ENCODE measurements around the gene MRPL54.
"Not testable (repeated sequence)": the region's sequence is repeated elsewhere in the genome, so short reads cannot be mapped to it uniquely, and the experiment has no call there.

The MRPL54 gene

DNA sequence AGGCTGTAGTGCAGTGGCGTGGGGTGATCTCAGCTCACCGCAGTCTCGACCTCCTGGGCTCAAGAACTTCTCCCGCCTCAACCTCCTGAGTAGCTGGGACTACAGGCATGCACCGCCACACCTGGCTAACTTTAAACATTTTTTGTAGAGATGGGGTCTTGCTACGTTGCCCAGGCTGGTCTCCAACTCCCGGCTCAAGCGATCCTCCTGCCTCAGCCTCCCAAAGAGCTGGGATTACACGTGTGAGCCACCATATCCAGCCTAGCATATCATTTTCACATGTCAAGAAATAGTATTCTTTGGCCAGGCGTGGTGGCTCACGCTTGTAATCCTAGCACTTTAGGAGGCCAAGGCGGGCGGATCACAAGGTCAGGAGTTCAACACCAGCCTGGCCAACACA, 4.2 kb upstream of the MRPL54 start:
- H3K27me3 ChIP-seq (ENCODE audit: control insufficient read depth, insufficient read depth, low read length, poor library complexity, severe bottlenecking); H3K9me3 ChIP-seq (ENCODE audit: control insufficient read depth, low read length); H3K36me3 ChIP-seq (ENCODE audit: control insufficient read depth, insufficient read depth, low read length); H3K4me1 ChIP-seq (ENCODE audit: control insufficient read depth, insufficient read depth, low read length); H3K4me3 ChIP-seq (ENCODE audit: insufficient read depth, low read depth, low read length); H3K27ac ChIP-seq (ENCODE audit: insufficient read depth, low read depth, low read length, poor library complexity, severe bottlenecking): not testable (repeated sequence)
- 91 to 95% methylated on average over 13 of the region's 13 CpGs for WGBS, 2 experiments

DNA sequence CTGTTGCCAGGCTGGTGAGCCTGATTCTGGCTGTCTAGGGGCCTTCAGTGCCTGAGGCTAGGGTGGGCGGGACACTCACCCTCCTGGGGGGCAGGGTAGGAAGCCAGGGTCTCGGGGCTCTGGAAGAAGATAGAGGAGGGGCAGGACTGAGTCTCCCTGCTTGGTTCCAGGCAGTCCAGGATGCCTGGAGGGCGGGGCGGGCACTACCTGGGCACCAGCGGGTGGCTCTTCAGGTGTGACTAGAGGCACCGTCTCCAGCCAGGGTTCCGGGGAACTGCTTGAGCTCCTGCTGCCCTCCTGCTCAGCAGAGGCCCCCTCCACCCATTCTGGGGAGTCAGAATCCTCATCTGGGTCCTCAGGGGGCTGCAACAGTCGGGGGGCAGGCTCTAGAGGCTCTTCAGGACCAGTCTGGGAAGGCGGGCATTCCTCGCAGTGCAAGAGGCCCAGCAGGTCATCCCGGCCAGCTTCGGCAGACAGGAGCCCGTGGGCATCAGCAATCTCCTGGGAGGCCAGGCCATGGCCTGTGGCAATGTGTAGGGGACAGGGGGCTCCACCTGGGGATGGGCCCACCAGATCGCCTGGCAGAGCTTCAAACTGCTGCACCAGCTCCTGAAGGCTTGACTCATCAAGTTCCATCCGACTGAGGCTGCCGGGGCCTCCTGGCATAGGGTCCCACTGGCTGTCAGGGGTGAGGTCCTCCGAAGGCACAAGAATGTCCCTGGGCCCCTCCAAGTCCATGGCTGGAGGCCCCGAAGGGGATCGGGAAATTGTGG, 2.8 kb upstream of the MRPL54 start:
- Histone ChIP-seq H3K4me3 (ENCODE audit: insufficient read depth, low read depth, low read length) (no peak overlapping the region), H3K36me3 (ENCODE audit: control insufficient read depth, insufficient read depth, low read length) (peaks cover 5% of the 10 kb centered on the region), H3K9me3 (ENCODE audit: control insufficient read depth, low read length) (no peaks in the 10 kb centered on the region), H3K27me3 (ENCODE audit: control insufficient read depth, insufficient read depth, low read length, poor library complexity, severe bottlenecking) (no peaks in the 10 kb centered on the region), H3K27ac (ENCODE audit: insufficient read depth, low read depth, low read length, poor library complexity, severe bottlenecking) (no peak overlapping the region), H3K4me1 (ENCODE audit: control insufficient read depth, insufficient read depth, low read length) (no peaks in the 10 kb centered on the region)
- 94 to 95% methylated on average over 19 of the region's 19 CpGs for WGBS, 2 experiments

DNA sequence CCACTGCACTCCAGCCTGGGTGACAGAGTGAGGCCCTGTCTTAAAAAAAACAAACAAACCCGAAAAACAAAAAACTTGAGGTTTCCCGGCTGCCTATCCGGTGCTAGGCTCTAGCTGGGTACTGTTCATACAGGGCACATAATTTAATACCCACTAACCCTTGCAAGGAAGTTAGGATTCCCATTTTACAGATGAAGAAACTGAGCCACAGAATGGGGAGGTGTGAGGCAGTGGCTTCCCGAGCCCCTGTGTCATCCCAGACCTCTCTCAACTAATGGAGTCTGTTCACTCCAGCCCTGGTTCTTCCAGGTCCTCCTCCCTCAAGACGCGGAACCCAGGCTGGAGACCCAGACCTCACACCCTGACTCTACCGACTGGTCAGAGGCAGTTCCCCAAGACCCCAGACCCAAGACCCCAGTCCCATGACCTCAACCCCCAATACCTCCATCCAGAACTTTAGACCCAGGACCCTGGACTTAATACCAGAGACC, 1.6 kb upstream of the MRPL54 start:
- Histone ChIP-seq H3K27ac (ENCODE audit: insufficient read depth, low read depth, low read length, poor library complexity, severe bottlenecking) (no peak overlapping the region), H3K36me3 (ENCODE audit: control insufficient read depth, insufficient read depth, low read length) (peaks cover 5% of the 10 kb centered on the region), H3K4me1 (ENCODE audit: control insufficient read depth, insufficient read depth, low read length) (no peaks in the 10 kb centered on the region), H3K27me3 (ENCODE audit: control insufficient read depth, insufficient read depth, low read length, poor library complexity, severe bottlenecking) (no peaks in the 10 kb centered on the region), H3K4me3 (ENCODE audit: insufficient read depth, low read depth, low read length) (peak overlapping the region; percentile 49), H3K9me3 (ENCODE audit: control insufficient read depth, low read length) (no peaks in the 10 kb centered on the region)
- WGBS, 2 experiments, result 52% methylated on average over 7 of the region's 7 CpGs

DNA sequence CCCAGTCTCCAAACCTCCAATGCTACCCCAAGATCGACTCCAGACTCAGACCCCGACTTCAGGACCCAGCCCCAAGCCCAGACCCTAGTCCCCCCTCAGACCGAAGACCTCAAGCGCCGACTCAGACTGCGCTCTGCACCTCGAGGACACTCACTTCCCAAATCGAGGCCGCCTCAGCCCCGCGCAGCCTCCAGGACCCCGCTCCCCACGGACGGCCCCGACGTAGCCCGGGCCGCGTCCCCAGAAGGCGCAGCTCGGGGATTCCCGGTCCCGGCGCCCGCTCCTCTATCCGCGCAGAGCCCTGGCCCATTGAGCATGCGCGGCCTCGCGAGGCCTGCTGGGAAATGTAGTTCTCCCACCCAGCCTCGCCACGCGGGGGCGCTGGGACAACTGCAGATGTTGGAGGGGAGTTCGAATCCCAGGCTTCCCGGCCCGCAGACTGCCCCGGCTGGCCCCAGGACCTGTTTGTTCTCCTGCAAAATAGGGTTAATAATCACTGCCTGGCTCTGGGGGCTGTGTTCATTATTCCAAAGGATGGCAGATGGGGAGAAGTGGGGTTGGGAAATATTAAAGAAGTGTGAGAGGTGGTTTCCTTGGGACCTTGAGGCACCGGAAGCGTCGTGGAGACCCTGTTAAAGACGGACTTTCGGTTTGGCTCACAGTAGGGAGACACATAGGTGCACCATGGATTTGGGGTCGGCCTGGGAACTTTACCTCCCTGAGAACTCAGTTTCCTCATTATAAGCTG, 926 bp upstream of the MRPL54 start, which contains the start of gene APBA3:
TSS of gene APBA3 (minus strand) at position 311 of the 748 bp plus-strand sequence. CDS start 1,428 bp downstream, outside the sequence.
- Histone ChIP-seq H3K4me1 (ENCODE audit: control insufficient read depth, insufficient read depth, low read length) (no peaks in the 10 kb centered on the region), H3K27me3 (ENCODE audit: control insufficient read depth, insufficient read depth, low read length, poor library complexity, severe bottlenecking) (no peaks in the 10 kb centered on the region), H3K27ac (ENCODE audit: insufficient read depth, low read depth, low read length, poor library complexity, severe bottlenecking) (peak within 1 kb of the TSS; percentile 92), H3K9me3 (ENCODE audit: control insufficient read depth, low read length) (no peaks in the 10 kb centered on the region), H3K36me3 (ENCODE audit: control insufficient read depth, insufficient read depth, low read length) (peaks cover 5% of the 10 kb centered on the region), H3K4me3 (ENCODE audit: insufficient read depth, low read depth, low read length) (peak within 1 kb of the TSS; percentile 97)
- WGBS, 2 experiments, result 8 to 9% methylated on average over 45 of the region's 45 CpGs

DNA sequence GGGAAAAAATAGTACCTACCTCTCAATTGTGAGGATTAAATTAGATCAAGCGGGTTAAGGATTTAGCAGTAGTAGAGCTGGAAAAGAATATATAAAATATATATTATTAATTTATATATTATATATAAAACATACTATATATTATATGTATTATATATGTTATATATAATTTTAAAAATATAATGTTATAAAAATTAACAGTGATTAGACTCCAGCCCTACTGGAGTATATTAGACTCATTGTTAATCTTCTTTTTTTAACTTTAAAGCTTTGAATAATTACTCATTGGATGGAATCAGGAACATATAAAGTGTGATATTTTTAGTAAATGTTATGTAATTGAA, 380 bp upstream of the MRPL54 start:
- whole genome bisulfite sequencing, 2 experiments, result no CpG with 5 or more reads among the region's 1 CpG
- no peaks in the 10 kb centered on the region for H3K4me1 ChIP-seq (ENCODE audit: control insufficient read depth, insufficient read depth, low read length)
- H3K27ac ChIP-seq (ENCODE audit: insufficient read depth, low read depth, low read length, poor library complexity, severe bottlenecking), result no peak overlapping the region
- H3K27me3 ChIP-seq (ENCODE audit: control insufficient read depth, insufficient read depth, low read length, poor library complexity, severe bottlenecking), result no peaks in the 10 kb centered on the region
- no peaks in the 10 kb centered on the region for H3K9me3 ChIP-seq (ENCODE audit: control insufficient read depth, low read length)
- H3K4me3 ChIP-seq (ENCODE audit: insufficient read depth, low read depth, low read length), result peak overlapping the region; percentile 97
- peaks cover 5% of the 10 kb centered on the region for H3K36me3 ChIP-seq (ENCODE audit: control insufficient read depth, insufficient read depth, low read length)

DNA sequence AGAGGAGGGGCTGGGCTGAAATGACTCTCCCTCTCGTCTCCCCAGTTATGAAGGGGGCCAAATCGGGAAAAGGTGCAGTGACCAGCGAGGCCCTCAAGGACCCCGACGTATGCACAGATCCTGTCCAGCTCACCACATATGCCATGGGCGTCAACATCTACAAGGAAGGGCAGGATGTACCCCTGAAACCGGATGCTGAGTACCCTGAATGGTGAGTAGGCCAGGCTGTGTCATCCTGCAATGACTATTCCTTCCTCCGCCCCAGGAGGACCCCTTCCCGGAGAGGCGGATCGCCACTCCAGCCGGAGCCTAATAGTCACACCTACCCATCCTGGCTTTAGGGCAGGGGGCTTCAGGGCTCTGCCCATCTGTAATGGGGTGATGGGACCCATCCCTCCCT, 2.6 kb downstream of the MRPL54 start:
- 97% methylated on average over 12 of the region's 12 CpGs for WGBS, 2 experiments
- Histone ChIP-seq H3K27me3 (ENCODE audit: control insufficient read depth, insufficient read depth, low read length, poor library complexity, severe bottlenecking) (no peaks in the 10 kb centered on the region), H3K27ac (ENCODE audit: insufficient read depth, low read depth, low read length, poor library complexity, severe bottlenecking) (no peak overlapping the region), H3K36me3 (ENCODE audit: control insufficient read depth, insufficient read depth, low read length) (no peaks in the 10 kb centered on the region), H3K4me3 (ENCODE audit: insufficient read depth, low read depth, low read length) (no peak overlapping the region), H3K4me1 (ENCODE audit: control insufficient read depth, insufficient read depth, low read length) (no peaks in the 10 kb centered on the region), H3K9me3 (ENCODE audit: control insufficient read depth, low read length) (no peaks in the 10 kb centered on the region)

DNA sequence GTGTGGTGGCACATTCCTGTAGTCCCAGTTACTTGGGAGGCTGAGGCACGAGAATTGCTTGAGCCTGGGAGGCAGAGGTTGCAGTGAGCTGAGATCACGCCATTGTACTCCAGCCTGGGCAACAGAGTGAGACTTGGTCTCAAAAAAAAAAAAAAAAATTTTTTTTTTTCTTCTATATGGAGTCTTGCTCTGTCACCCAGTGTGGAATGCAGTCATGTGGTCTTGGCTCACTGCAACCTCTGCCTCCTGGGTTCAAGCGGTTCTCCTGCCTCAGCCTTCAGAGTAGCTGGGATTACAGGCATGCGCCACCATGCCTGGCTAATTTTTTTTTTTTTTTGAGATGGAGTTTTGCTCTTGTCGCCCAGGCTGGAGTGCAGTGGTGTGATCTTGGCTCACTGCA, 3.3 kb downstream of the MRPL54 start:
- H3K27me3 ChIP-seq (ENCODE audit: control insufficient read depth, insufficient read depth, low read length, poor library complexity, severe bottlenecking); H3K9me3 ChIP-seq (ENCODE audit: control insufficient read depth, low read length); H3K36me3 ChIP-seq (ENCODE audit: control insufficient read depth, insufficient read depth, low read length); H3K4me3 ChIP-seq (ENCODE audit: insufficient read depth, low read depth, low read length); H3K27ac ChIP-seq (ENCODE audit: insufficient read depth, low read depth, low read length, poor library complexity, severe bottlenecking); H3K4me1 ChIP-seq (ENCODE audit: control insufficient read depth, insufficient read depth, low read length): not testable (repeated sequence)
- WGBS, 2 experiments, result 94 to 97% methylated on average over 5 of the region's 5 CpGs

DNA sequence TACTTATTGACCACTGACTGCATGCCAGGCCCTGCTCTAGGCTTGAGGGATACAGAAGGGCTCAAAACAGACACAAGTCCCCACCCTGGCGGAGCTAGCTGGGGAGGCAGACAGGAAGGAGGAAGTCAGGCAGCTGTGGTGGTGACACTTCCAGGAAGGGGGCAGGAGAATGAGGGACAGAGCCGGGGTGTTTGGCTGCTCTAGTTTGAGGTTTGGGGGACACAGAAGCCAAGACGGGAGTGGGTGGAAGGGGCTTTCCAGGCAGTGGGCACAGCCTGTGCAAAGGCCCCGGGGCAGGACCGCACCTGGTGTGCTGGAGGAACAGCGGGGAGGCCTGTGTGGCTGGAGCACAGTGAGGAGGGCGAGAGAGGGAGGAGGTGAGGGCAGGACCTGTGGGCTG, 4.0 kb downstream of the MRPL54 start:
- Histone ChIP-seq H3K9me3 (ENCODE audit: control insufficient read depth, low read length) (no peaks in the 10 kb centered on the region), H3K27me3 (ENCODE audit: control insufficient read depth, insufficient read depth, low read length, poor library complexity, severe bottlenecking) (no peaks in the 10 kb centered on the region), H3K36me3 (ENCODE audit: control insufficient read depth, insufficient read depth, low read length) (no peaks in the 10 kb centered on the region), H3K27ac (ENCODE audit: insufficient read depth, low read depth, low read length, poor library complexity, severe bottlenecking) (no peak overlapping the region), H3K4me1 (ENCODE audit: control insufficient read depth, insufficient read depth, low read length) (peaks cover 6% of the 10 kb centered on the region), H3K4me3 (ENCODE audit: insufficient read depth, low read depth, low read length) (no peak overlapping the region)
- 86 to 87% methylated on average over 7 of the region's 7 CpGs for WGBS, 2 experiments

DNA sequence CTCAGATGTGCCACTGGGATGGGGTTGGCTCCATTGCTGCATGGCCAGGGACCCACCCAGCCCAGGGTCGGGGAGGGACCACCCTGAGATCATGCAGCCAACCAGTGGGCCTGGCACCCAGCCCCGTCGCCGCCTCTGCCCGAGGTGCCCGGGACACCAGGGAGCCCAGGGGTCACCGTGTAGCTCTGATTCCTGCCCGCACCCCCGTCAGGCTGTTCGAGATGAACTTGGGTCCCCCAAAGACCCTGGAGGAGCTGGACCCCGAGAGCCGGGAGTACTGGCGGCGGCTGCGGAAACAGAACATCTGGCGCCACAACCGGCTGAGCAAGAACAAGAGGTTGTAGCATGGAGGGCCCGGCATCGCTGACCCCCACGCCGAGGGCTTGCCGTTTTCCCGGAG, 4.6 kb downstream of the MRPL54 start:
- 92 to 93% methylated on average over 23 of the region's 23 CpGs for WGBS, 2 experiments
- H3K9me3 ChIP-seq (ENCODE audit: control insufficient read depth, low read length), result no peaks in the 10 kb centered on the region

DNA sequence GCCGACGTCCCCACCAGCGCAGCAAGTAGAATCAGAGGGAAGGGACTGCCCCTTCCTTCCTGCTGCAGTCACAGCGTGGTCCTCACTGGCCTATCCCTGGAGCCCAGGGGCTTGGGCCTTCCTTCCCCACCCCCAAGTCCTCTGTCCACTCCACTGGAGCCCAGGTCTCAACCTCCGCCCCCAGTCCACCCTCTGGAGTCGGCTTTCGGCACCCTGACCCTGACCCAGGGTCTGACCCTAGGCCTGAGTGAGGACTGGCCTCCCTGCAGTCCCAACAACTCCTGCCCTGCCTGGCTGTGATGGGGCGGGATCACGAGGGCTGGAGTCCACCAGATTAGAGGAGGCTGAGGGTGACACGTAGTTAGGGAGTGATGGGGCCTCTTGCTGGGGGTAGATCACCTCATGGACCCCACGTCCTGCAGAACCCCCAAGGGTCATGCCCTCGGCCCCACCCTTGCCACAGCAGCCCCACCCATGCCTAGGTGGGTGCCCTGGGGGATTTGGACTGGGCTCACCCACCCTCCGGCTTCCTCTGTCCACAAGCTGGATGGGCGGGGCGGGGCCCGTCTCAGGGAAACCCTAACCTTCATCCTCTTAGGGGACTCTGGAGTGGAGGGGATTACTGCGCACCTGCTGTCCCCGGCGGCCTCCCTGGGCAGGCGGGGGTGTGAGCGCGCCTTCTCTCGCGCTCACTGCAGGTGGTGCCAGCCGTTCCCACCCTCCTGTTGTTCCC, 5.7 kb downstream of the MRPL54 start:
- Histone ChIP-seq H3K27me3 (ENCODE audit: control insufficient read depth, insufficient read depth, low read length, poor library complexity, severe bottlenecking) (no peaks in the 10 kb centered on the region), H3K4me3 (ENCODE audit: insufficient read depth, low read depth, low read length) (no peak overlapping the region), H3K27ac (ENCODE audit: insufficient read depth, low read depth, low read length, poor library complexity, severe bottlenecking) (no peak overlapping the region), H3K9me3 (ENCODE audit: control insufficient read depth, low read length) (no peaks in the 10 kb centered on the region), H3K36me3 (ENCODE audit: control insufficient read depth, insufficient read depth, low read length) (no peaks in the 10 kb centered on the region), H3K4me1 (ENCODE audit: control insufficient read depth, insufficient read depth, low read length) (peaks cover 15% of the 10 kb centered on the region)
- 87 to 90% methylated on average over 25 of the region's 25 CpGs for WGBS, 2 experiments

More for the DNA sequence above, 4.6 kb downstream of the MRPL54 start:
- Histone ChIP-seq H3K36me3 (ENCODE audit: control insufficient read depth, insufficient read depth, low read length) (no peaks in the 10 kb centered on the region), H3K27me3 (ENCODE audit: control insufficient read depth, insufficient read depth, low read length, poor library complexity, severe bottlenecking) (no peaks in the 10 kb centered on the region), H3K4me3 (ENCODE audit: insufficient read depth, low read depth, low read length) (no peak overlapping the region), H3K4me1 (ENCODE audit: control insufficient read depth, insufficient read depth, low read length) (peaks cover 11% of the 10 kb centered on the region), H3K27ac (ENCODE audit: insufficient read depth, low read depth, low read length, poor library complexity, severe bottlenecking) (no peak overlapping the region)

Data from ectodermal cell (in vitro differentiated cells).